ENCODE data around the gene STXBP6. TPM values are rescaled to one million over a fixed set of nuclear protein-coding genes. Genes with fewer than 3 reads are reported as not detected.
"Not testable (repeated sequence)": the region's sequence is repeated elsewhere in the genome, so short reads cannot be mapped to it uniquely, and the experiment has no call there.

Gene STXBP6
- polyA plus RNA-seq, 4 donors = 6.8 to 9.0 (median 8.7) TPM

- no peak for DNase-seq (ENCODE audit: low read depth in 4 of 4, low spot score in 2 of 4)
Measured at GRCh38 chr14:24990773-24991172, 59.2 kb downstream of the STXBP6 start.

GRCh38 chr14:24990050-24990449 is 59.9 kb downstream of the STXBP6 start:
- no peak for DNase-seq (ENCODE audit: low read depth in 4 of 4, low spot score in 2 of 4)

GRCh38 chr14:24988760-24989159 is 61.2 kb downstream of the STXBP6 start:
- no peak for DNase-seq (ENCODE audit: low read depth in 4 of 4, low spot score in 2 of 4)

- no peak for DNase-seq (ENCODE audit: low read depth in 4 of 4, low spot score in 2 of 4)
Measured at GRCh38 chr14:24986206-24986893, 63.6 kb downstream of the STXBP6 start.

- DNase-seq (ENCODE audit: low read depth in 4 of 4, low spot score in 2 of 4) = peak in 1 of 4 donors; percentile 53
Measured at GRCh38 chr14:24984846-24985589, 64.9 kb downstream of the STXBP6 start.

GRCh38 chr14:24982472-24983155 is 67.3 kb downstream of the STXBP6 start:
- no peak for DNase-seq (ENCODE audit: low read depth in 4 of 4, low spot score in 2 of 4)

- DNase-seq (ENCODE audit: low read depth in 4 of 4, low spot score in 2 of 4) = no peak
Measured at GRCh38 chr14:24979725-24980239, 70.2 kb downstream of the STXBP6 start.

GRCh38 chr14:24978862-24979724 is 70.9 kb downstream of the STXBP6 start:
- no peak for DNase-seq (ENCODE audit: low read depth in 4 of 4, low spot score in 2 of 4)

GRCh38 chr14:24976602-24977001 is 73.3 kb downstream of the STXBP6 start:
- DNase-seq (ENCODE audit: low read depth in 4 of 4, low spot score in 2 of 4) = no peak

GRCh38 chr14:24975393-24975792 is 74.6 kb downstream of the STXBP6 start:
- no peak for DNase-seq (ENCODE audit: low read depth in 4 of 4, low spot score in 2 of 4)

- no peak for DNase-seq (ENCODE audit: low read depth in 4 of 4, low spot score in 2 of 4)
Measured at GRCh38 chr14:24974591-24975374, 75.2 kb downstream of the STXBP6 start.

GRCh38 chr14:24972844-24973243 is 77.1 kb downstream of the STXBP6 start:
- DNase-seq (ENCODE audit: low read depth in 4 of 4, low spot score in 2 of 4) = no peak

- DNase-seq (ENCODE audit: low read depth in 4 of 4, low spot score in 2 of 4) = no peak
Measured at GRCh38 chr14:24971255-24971654, 78.7 kb downstream of the STXBP6 start.

GRCh38 chr14:24966579-24966964 is 83.4 kb downstream of the STXBP6 start:
- no peak for DNase-seq (ENCODE audit: low read depth in 4 of 4, low spot score in 2 of 4)

- DNase-seq (ENCODE audit: low read depth in 4 of 4, low spot score in 2 of 4) = no peak
Measured at GRCh38 chr14:24965934-24966578, 83.9 kb downstream of the STXBP6 start.

- no peak for DNase-seq (ENCODE audit: low read depth in 4 of 4, low spot score in 2 of 4)
Measured at GRCh38 chr14:24965578-24965933, 84.4 kb downstream of the STXBP6 start.

GRCh38 chr14:24964591-24964990 is 85.4 kb downstream of the STXBP6 start:
- no peak for DNase-seq (ENCODE audit: low read depth in 4 of 4, low spot score in 2 of 4)

- no peak for DNase-seq (ENCODE audit: low read depth in 4 of 4, low spot score in 2 of 4)
Measured at GRCh38 chr14:24964048-24964447, 85.9 kb downstream of the STXBP6 start.

GRCh38 chr14:24962118-24962517 is 87.8 kb downstream of the STXBP6 start:
- DNase-seq (ENCODE audit: low read depth in 4 of 4, low spot score in 2 of 4) = not testable (repeated sequence)
